KBM-7 (cell line): ENCODE results near the gene DNAJC10.

Experiments used
- DNase-seq: peaks from one replicate; pipeline ENCODE4 v3.0.0-alpha.2; 2015
- in situ Hi-C: fragments of 300-500 bp; cut with MboI; formaldehyde crosslinking; loops from 2 replicates; pipeline ENCODE4 v1.14.3; 2020; ENCODE audit warnings: low sequenced_read_pairs, low pct_unique_long_range_greater_than_20kb, mixed read lengths

The DNAJC10 gene

GRCh38 chr2:182824767-182825158 is 108.7 kb downstream of the DNAJC10 start:
- DNase-seq, result no peak
- in situ Hi-C loops, result no loop called here

GRCh38 chr2:182826064-182826463 is 110.0 kb downstream of the DNAJC10 start:
- DNase-seq, result no peak
- in situ Hi-C loops, result no loop called here

DNA sequence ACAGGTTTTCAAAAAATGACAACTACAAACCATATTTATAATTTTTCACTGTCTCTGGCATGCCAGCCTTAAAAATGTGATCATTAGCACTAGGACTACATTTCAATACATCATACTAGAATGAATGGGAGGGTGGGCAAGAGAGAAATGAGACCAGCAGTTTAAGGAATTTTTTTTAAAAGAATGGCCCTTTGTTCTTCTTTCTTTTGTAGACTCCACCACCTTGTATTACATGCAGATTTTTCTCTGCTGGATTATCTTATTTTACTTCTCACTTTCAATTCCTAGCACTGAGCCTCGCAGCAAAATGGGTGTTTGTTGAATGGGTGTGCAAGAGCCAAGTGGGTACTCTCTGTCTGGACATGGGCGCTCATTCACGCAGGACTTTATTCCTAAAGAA is 110.4 kb downstream of the DNAJC10 start:
- in situ Hi-C loops, result no loop called here
- DNase-seq, result no peak

DNA sequence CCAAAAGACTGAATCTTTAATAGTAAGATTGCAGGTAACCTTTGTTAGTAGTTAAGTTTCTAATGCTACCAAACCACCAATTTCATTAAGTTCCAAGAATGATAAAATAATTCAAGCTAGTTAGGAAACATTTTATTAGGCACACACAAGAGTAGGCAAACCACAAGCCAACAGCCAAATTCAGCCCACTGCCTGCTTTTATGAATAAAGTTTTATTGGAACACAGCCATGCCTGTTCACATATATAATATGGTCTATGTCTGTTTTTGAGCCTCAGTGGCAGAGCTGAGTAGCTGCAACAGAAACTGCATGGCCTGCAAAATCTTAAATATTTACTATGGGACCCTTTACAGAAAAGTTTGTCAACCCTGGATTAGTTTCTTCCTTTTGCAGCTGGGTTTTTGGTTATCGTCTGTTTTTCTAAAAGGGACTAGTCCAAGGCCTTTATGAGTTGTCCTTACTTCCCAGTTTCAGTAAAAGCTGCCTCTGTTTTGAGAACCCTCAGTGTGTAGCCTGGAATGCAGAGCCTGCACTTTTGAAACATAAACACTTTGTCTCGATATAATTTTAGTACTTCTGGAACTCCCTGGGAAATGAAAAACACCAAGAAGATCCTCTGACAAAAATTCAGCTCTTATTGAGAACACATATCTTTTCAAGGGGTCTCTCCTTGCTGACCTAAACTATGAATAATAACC is 111.3 kb downstream of the DNAJC10 start:
- DNase-seq, result no peak
- in situ Hi-C loops, result no loop called here

GRCh38 chr2:182831101-182831500 is 115.0 kb downstream of the DNAJC10 start:
- in situ Hi-C loops, result no loop called here
- DNase-seq, result no peak

- in situ Hi-C loops, result no loop called here
Measured at GRCh38 chr2:182831921-182832320, 115.9 kb downstream of the DNAJC10 start.

GRCh38 chr2:182833084-182833854 is 117.2 kb downstream of the DNAJC10 start:
- in situ Hi-C loops, result no loop called here
- DNase-seq, result no peak

More at GRCh38 chr2:182831921-182832320, 115.9 kb downstream of the DNAJC10 start:
- DNase-seq, result no peak

DNA sequence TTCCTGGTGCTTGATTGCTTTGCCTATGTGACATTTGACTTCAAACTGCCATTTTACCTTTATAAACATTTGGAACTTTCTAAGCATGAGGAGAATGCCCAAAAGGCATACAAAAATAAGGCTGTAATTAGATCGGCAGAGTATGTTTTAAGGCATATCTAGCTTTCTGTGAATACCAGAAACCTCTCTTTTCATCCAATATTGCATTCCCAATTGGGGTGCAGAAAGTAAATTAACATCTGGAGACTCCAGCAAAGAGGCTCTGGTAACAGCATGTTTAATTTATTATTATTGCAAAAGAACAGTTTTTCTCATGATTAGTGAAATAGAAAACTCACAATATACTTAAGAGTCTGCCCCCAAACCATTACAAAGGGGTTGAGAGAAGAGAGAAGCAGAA is 118.2 kb downstream of the DNAJC10 start:
- no peak for DNase-seq
- in situ Hi-C loops, result no loop called here

DNA sequence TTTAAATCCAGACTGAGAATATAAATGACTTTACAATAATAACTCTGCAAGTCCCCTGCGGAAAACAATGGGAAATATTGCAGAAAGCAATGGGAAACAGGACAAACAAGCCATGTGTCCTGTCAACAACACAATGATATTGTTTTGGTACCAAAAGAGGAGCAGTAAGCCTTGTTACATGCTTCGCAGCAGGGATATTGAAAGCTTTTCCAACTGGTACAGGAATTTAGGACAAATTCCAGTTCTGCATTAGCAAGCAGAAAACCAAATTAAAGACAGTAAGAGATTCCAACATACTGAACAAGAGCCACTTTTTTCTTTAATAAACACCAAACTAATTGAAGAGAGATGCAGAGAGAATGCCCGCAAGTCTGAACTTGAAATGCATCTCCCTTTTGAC is 120.4 kb downstream of the DNAJC10 start:
- DNase-seq, result no peak
- in situ Hi-C loops, result no loop called here
